Sciatic nerve (tissue), 2 donors: ENCODE results near the gene UBR4. TPM values are rescaled to one million over a fixed set of nuclear protein-coding genes. Genes with fewer than 3 reads are reported as not detected.
A peak's percentile ranks its signal among the peaks of the same experiment; 100 is the strongest.

ENCODE experiments used
- ATAC-seq: fragments of 200-7000 bp; cut with Tn5 transposase; one replicate; pipeline ENCODE4 v1.9.1; 2020; ENCODE audit warnings: mild to moderate bottlenecking, moderate library complexity
- DNase-seq: peaks from one replicate; pipeline ENCODE4 v3.0.0-alpha.2; 2020; ENCODE audit warnings: low spot score
- intact Hi-C: fragments of 100-400 bp; cut with DNase I; formaldehyde crosslinking; loops from one replicate; pipeline ENCODE4 v1.14.2; 2022
- total RNA-seq: library from RNA; stranded (reverse); fragmentation: NEBNext Ultra II Directional; extraction: Animal tissue kit (Norgen Biotek cat#: 25700); gene quantifications from one replicate; pipeline ENCODE4 v1.2.1, GENCODE V29; 2021
- donor health status: DM: no; HTN: no; CAD: no.
- donor health status: DM: no; HTN: no; CAD: no.

The UBR4 gene
- total RNA-seq, 1 donor from 2014 or later, result 161 TPM

- intact Hi-C loops, result no loop called here
- DNase-seq, result no peak
- ATAC-seq, result peak; percentile 45
Observed at GRCh38 chr1:19081218-19081893, 128.7 kb downstream of the UBR4 start.

DNA sequence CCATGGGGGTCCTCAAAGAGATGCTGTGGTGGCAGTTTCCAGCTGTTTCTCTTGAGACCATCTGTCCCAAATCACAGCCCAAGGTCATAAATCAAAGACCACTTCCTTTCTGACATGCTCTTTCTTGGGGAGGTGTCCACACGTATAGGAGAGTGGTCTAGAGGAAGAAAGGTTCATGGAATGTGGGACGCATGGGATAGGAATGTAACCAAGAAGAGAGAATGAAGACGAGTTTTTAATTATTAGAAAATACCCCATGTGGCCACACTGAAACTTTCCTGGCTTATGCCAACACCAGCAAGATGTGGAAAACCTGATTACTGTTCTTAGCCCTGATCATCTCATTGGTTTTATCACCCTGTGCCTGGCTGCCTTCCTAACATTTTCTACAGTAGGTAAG, 129.3 kb downstream of the UBR4 start:
- intact Hi-C loops, result no loop called here
- ATAC-seq, result no peak
- no peak for DNase-seq

DNA sequence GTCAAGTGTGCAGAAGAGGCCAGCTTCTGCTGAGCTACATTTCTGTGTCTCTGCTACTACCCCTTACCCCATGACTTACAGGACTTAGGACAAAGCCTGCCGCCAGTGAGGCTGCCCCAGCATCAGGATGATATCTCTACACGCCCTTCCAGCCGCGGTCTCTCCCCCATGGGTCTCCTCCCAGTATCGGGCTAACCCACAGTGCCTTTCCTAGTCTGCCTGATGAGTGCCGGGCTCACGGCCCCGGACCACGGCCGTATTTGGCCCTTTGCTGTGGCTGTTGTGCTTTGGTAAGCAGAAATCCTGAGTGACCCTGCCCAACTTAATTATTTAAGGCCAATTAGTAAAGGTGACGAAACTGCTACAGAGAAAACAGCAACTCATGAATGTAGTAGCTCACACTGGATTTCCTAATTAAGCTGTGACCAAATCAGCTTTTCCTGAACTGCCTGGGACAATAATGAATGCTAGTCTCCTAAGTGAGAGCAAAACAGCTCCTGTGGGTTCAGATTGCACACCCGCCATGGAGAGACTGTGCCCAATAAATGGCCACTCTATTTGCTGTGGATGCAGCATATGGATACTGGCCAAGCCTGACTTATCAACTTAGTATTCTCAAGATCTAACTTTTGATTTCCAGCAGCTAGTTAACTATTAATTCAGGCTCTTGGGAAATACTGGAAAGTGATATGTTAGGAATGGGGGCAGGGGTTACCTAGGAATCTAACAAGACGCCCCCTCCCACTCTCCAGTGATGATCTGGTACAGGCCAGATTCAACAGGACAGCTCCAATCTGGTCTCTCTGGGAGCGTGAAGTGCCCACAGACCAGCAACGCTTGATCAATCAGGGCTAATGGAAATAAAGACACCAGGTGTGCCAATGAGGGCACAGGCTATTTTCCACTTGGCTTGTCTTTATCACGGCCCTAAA, 130.3 kb downstream of the UBR4 start:
- intact Hi-C loops, result no loop called here
- ATAC-seq, result no peak
- DNase-seq, result no peak

DNA sequence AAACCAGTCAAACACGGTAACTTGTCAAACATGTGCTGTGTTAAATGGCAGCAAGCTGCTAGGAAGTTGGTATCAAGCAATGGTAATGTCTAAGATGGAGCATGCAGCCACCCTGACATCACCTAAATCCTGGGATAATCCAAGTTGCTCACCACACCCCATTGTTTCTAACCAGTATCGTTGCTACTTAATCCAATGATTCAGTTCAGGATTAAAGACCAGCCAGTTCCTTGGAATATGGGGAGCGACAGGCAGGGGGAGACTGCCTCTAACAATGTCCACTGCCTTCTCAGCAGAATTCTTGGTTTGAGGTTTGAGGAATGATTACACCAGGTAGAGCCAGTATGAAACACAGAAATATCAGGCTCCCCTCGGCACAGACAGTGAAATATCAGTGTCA, 131.5 kb downstream of the UBR4 start:
- intact Hi-C loops, result no loop called here
- ATAC-seq (no peak), DNase-seq (no peak)

DNA sequence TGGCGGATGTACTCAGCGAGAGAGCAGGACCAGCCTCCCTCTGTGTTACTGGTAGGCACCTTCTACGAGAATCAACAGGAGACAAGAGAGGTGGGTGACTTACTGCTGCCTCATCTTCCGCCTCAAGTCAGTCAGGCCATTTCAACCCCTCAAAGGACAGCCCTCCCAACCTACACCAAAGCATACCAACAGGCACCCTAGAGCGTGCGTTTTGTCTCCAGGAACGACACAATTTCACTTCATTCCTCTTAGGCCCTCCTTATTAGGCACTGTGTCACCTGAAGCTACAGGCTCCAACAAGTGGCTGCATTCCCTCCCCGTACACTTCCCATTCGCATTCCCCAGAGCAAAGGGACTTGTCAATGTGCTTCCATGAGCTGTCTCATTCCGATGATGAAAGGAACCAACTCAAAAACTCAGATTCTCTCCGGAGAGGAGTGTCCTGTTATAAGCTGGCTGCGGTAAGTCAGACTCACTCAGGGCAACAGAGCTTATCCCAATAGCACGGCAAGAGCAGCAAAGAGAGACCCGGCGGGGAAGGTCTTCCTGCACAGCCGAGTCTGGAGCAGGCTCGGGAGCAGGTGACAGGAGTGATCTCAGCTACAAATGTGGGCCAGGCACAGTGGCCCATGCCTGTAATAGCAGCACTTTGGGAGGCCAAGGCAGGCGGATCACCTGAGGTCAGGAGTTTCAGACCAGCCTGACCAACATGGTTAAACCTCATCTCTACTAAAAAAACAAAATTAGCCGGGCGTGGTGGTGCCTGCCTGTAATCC, 133.0 kb downstream of the UBR4 start:
- intact Hi-C loops, result no loop called here
- no peak for ATAC-seq
- no peak for DNase-seq

- DNase-seq, result no peak
- intact Hi-C loops, result no loop called here
- ATAC-seq, result no peak
Observed at GRCh38 chr1:19074902-19075721, 135.0 kb downstream of the UBR4 start.

GRCh38 chr1:19074361-19074901, 135.6 kb downstream of the UBR4 start:
- intact Hi-C loops, result no loop called here

DNA sequence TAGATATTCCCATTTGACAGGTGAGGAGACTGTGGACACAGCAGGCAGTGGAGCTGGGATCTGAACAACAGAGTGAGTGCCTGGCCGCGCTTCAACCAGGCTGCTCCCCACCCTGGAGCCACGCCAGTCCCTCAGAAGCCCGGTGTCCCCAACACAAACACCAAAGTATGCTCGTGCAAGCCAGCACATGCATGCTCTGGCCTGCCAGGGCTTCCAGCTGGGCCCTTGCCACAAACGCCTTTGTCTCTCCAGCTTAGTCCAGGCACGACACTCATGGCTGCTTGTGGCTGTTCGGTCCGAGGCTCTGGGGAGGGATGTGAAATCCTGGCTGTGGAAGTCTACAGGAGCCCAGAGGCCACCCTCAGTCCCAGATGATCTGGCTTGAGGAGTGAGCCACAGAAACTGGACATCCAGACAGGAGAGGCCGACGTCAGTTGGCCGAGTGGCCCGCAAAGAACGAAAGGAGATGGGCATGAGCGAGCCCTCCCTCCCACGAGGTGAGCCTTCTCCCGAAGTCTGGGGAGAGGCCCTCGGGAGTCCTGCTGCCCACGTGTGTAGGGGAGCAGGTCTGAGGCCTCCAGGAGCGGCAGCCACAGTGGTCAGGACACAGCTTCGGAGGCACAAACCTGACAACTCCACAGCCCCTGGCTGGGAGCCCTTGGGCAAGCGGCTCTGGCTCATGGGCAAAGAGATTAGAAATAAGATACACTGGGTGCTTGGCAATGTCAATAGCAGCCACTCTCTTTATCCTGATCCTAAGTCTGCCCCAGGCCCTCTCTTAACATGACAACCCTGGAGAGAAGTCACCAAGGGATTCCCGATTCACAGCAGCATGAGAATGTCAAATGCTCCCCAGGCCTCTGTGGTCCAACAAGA, 136.5 kb downstream of the UBR4 start:
- intact Hi-C loops, result no loop called here
- ATAC-seq (no peak), DNase-seq (no peak)

More at GRCh38 chr1:19074361-19074901, 135.6 kb downstream of the UBR4 start:
- no peak for DNase-seq
- no peak for ATAC-seq

DNA sequence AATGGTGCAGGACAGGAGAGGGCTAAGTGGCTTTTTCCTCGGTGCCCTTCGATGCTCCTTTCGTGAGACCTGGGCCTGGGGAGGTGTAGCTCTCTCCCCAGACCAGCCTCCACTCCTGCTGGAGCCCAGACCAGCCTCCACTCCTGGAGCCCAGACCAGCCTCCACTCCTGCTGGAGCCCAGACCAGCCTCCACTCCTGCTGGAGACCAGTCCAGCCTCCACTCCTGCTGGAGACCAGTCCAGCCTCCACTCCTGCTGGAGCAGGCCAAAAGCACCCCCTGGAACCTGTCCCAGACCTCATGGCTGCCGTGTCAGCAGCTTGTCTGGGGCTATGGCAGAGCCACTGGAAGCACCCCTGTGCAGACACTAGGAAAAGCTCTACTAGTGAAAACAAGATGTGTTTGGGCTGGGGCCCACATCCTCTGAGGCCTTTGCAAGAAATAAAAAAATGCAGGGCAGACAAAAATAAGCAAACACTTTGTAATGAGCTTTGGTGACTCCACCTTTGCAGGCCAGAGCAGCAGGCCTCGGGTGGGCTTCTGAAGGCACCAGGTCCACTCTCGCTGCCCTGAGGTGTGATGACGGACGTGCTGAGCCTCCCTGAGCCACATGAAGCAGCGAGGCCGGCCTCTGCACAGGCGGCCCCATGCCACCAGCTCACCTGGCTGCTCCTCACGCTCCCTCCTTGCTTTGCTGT, 137.6 kb downstream of the UBR4 start:
- DNase-seq (no peak), ATAC-seq (no peak)
- intact Hi-C loops, result no loop called here

GRCh38 chr1:19071674-19072281, 138.3 kb downstream of the UBR4 start:
- intact Hi-C loops, result no loop called here
- ATAC-seq (no peak), DNase-seq (no peak)

- ATAC-seq (no peak), DNase-seq (no peak)
- intact Hi-C loops, result no loop called here
Observed at GRCh38 chr1:19070891-19071621, 139.0 kb downstream of the UBR4 start.

DNA sequence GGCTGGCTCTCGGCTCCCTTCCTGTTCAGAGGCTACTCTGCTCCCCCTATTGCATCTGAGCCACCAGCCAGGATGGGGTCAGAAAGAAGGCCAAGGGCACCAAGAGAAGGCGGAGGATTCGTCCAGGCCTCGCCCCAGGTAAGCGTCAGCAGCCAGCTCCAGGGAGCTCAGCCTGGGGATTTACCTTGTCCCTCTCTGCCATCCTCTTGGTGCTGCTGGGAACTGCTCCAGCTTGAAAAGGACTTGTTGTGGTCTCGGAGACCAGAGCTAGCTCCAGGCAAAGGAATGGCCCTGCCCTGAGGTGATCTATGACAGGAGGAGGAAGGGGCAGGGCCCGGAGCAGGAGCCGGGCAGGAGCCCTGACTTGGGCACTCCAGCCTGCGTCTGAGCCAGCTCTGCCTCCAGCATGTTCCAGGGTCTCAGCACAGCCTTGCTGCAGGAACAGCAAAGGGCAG, 139.8 kb downstream of the UBR4 start:
- intact Hi-C loops, result no loop called here
- ATAC-seq, result no peak

GRCh38 chr1:19068639-19069276, 141.3 kb downstream of the UBR4 start:
- intact Hi-C loops, result no loop called here
- DNase-seq (no peak), ATAC-seq (no peak)

More for the DNA sequence above, 139.8 kb downstream of the UBR4 start:
- DNase-seq, result no peak

- ATAC-seq (no peak), DNase-seq (no peak)
- intact Hi-C loops, result no loop called here
Observed at GRCh38 chr1:19067912-19068638, 142.0 kb downstream of the UBR4 start.
